Iris pigment epithelial cell (primary cell): ENCODE data around the gene CNDP2.
"Not testable (repeated sequence)": the region's sequence is repeated elsewhere in the genome, so short reads cannot be mapped to it uniquely, and the experiment has no call there.

Experiments used
- DNase-seq: peaks from one replicate; pipeline ENCODE4 v3.0.0-alpha.2; 2011; ENCODE audit warnings: low read depth

Gene CNDP2

DNA sequence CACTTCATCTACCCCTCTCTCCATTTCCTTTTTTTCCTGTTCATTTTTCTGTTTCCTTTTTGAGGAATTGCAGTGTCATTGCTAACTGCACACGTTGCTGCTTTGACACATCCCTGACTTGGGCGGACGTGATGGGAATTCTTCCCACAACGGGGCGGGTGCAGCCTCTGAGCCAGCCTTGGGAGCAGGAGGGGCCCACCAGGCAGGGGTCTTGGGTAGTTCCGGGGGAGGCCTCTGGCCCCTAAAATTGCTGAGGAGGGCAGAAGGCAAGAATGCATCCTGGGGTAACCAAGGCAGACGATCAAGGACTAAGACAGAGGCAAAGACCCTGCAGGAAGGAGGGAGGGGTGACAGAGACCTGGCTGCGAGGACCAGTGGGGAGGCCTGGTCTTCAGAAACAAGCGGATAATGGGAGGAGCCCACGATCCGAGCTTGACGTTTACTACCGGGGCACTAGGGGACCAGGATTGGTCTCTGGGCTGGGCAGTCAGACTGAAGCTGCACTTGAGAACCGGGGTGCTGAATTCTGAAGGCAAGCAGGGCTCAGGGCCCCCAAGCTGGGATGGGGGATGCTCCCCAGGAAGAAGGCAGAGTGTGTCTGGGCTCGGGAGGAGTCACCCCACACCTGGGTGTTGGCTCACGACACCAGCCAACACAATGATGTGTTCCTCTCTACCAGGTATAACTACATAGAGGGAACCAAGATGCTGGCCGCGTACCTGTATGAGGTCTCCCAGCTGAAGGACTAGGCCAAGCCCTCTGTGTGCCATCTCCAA, 23.3 kb downstream of the CNDP2 start:
- DNase-seq = no peak

DNA sequence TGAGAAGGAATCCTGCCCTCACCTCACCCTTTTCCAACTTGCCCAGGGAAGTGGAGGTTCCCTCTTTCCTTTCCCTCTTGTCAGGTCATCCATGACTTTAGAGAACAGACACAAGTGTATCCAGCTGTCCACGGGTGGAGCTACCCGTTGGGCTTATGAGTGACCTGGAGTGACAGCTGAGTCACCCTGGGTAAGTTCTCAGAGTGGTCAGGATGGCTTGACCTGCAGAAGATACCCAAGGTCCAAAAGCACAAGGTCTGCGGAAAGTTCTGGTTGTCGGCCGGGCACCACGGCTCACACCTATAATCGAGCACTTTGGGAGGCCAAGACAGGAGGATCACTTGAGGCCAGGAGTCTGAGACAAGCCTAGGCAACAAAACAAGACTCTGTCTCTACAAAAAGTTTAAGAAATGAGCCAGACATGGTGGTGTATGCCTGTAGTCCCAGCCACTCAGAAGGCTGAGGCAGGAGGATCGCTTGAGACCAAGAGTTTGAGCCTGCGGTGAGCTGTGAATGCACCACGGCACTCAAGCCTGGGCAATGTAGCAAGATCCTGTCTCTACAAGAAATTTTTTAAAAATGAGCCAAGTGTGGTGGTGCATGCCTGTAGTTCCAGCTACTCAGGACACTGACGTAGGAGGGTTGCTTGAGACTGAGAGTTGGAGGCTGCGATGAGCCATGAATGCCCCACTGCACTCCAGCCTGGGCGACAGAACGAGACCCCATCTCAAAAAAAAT, 24.1 kb downstream of the CNDP2 start:
- DNase-seq = no peak

DNA sequence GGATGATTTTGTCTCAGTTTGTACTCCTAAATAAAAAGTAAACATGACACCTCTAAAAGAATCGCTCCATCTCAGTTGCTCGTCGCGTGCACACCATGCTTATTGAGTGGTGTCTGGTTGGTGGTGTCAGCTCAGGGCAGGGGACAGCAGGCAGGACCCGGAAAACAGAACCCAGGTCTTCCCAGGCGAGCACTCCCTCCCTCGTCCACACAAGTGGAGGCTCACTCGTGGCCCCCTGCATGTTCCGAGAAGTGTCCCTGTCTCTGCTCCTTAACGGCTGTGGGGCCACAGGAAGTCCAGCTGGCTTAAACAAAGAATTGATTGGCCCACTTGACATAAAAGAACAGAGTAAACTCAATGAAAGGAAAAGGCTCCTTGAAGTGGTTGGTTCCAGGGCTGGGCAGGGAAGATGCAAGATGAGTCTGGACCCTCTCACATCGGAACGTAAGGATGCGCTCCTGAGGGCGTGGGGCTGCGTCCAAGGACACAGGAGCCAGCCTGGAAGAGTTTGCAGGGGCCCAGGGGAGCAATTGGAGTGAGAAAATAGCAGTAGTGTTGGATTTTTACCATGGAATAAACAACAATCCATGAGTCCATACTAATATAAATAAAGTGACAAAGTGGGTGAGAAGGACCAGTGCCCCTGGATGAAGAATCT, 25.0 kb downstream of the CNDP2 start:
- no peak for DNase-seq

DNA sequence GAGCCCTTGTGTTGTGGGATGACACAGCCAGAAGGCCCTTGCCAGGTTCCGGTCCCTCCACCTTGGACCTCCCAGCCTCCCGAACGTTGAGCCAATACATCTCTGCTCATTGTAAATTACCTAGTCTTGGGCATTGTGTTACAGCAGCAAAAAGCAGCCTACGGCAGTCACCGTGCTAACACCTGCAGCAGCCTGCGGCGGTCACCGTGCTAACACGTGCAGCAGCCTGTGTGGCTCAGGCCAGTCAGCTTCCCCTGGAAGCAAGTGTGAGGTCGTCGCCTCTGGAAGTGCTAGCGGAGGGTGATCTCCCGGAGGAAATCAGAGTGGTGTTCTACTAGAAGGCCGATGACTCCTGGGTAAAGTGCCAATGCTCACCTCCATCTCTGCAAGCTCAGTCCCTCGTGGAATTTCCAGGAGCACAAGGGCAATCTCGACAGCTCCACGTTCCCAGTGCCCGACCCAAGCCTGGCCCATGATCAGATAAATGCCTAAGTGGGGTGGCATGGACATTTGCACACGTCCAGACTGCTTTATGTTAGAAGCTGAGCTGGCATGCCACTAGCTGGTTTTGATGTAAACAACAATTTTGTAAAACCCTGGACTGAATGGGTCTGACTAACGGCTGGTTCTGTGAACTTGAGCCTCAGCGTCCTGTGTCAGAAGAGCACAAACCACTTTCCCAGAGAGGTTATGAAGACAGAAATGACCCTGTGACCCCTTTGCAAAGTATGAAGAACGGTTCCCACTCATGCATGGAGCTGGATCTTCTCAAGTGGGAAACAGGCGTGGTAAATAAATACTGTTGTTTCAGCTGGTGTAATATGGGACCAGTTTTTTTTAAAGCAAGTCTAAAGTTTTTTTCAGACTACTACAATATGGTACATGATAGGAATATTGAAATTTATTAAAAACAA, 26.7 kb downstream of the CNDP2 start:
- DNase-seq = no peak

DNA sequence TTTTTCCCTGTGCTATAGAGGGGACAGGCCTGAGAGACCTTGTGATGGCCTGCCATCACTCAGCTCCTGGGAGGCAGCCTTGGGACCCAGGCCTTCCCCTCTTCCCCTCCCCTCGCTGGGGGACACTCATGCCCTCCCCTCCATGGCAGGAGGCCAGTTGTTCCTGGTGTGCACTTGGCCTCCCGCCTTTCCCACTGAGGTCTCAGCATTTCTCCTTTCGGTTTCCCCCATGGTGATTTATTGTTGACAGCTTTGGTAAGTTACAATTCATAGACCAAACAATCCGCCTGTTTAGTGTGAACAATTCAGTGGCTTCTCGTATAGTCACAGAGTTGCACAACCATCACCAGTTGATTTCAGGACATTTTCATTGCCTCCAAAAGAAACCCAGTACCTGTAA, 27.9 kb downstream of the CNDP2 start:
- DNase-seq = no peak

DNA sequence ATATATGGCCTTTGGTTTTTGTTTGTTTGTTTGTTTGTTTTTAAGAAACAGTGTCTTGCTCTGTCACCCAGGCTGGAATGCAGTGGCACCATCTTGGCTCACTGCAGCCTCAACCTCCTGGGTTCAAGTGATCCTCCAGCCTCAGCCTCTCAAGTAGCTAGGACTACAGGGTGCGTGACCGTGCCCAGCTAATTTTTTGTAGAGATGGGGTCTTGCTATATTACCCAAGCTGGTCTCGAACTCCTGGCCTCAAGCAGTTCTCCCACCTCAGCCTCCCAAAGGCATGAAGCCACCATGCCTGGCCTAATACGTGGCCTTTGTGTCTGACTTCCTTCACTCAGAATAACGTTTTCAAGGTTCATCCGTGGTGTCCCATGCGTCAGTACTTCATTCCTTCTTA, 28.8 kb downstream of the CNDP2 start:
- DNase-seq = not testable (repeated sequence)

DNA sequence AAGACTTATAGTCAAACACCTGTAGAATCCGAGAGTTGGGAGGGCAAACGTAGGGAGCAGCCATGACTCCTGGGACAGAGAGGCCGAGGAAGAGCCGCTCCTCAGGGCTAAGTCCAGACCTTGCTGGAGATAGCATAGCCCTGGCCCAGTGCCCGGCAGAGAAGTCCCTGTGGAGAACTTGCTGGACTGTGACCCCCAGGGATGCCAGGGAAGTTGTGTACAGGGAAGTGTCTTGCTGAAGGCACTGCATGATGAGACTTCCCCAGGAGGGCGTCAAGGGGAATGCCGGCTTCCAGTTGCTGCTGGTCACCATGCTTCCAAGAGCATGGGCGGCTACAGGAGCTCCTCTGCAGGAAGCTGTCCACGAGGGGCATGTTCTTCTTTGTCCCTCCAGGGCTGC, 29.6 kb downstream of the CNDP2 start:
- DNase-seq = no peak

DNA sequence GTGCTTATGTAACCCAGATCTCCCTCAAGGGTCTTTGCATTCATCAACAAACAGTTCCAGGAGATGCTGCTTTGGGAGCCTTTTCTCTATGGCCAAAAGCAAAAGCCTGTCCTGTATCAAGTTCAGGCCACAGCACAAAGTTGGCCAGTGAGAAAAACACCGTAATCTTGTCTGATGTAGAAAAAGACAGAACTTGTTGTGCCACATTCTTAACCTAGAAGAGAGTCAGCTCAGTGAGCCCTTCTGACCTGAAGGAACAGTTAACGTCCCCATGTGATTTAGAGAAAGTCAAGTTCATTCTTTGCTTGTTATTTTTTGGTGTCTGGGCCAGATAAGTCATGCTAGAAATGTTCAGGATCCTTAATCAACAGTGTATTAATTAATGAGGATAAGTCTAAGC, 30.3 kb downstream of the CNDP2 start:
- DNase-seq = no peak

DNA sequence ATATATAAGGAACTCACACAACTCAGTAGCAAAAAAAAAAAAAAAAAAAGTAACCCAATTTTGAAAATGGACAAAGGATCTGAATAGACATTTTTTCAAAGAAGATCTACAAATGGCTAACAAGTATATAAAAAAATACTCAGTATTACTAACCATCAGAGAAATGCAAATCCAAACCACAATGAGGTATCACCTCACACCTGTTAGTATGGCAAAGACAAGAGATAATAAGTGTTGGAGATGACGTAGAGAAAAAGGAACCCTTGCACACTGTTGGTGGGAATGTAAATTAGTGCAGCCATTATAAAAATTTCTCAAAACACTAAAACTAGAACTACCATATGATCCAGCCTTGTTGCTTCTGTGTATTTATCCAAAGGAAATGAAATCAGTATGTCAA, 32.3 kb downstream of the CNDP2 start:
- DNase-seq = no peak

DNA sequence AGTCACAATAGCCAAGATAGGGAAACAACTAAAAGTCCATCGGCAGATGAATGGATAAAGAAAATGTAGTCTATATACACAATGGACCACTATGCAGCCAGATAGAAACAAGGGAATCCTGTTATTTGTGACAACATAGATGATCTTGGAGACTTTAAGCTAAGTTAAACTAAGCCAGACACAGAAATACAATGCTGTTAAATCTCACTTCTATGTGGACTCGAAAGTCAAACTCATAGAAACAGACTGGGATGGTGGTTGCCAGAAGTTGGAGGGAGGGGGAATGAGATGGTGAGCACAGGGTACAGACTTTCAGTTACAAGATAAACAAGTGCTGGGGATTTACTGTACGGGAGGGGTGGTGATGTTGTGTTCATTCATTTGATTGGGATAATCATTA, 32.8 kb downstream of the CNDP2 start:
- DNase-seq = no peak

DNA sequence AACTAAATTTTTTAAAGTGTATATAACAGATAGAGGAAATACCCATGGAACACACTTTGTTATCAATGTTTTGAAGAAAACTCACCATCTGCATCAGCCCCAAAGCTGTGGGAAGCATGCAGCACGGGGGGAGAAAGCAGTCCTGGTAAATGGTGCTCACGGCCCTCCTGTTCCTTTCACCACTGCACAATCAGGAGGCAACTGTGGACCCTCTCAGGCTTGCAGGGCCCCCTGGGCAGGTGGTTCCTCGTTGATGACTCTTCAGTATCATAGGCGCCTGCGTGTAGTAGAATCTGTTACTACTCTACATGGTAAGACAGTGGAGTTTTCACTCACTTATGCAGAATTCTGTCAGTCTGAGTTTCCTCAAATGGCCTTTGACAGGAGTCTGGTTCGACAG, 33.2 kb downstream of the CNDP2 start:
- no peak for DNase-seq

DNA sequence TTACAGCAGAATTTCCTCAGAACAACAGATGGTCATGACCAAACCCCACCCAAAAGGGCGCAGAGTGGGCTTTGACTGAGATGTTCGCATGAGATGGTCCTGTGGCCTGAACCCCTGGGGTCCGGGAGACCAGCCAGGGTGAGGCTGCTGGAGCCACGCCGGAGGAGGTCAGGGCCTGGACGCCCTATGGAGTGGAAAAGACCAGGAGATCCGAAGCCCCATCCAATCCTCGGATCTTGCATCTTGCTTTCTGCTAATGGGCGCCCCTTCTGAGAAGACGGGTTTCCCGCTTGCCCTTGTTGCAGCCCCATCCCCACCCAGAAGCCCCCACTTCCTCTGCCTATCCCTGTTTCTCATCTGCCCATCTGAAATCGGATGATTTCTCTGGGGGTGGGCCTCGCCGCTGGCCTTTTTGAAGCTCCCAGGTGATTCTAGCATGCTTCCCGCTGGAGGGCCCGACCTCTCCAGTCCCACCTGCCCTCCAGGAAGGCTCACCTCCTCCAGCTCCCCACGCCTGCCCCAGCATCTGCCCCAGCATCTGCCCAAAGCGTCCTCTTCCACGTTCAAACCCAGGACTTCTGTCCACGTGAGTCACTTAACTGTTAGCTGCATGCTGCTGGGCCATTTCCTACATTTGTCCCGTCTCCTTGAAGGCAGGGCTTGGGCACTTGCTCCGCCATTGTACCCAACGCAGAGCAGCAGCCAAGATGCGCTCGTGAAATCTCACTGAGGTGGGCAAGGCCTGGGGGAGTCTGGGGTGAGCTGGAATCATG, 33.8 kb downstream of the CNDP2 start:
- no peak for DNase-seq

DNA sequence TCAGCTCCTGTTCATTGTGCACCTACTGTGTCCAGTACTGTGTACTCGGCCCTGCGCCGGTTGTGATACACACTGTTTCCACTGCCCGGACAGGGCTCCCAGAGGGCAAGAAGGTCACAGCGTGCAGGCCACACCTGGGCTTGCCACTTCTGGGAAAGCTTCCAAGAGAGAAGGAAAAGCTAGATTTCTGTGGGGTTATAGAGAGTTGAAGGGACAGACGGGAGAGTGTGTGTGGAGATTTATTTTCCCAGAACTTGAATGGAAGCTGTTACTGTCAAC, 34.4 kb downstream of the CNDP2 start:
- no peak for DNase-seq

DNA sequence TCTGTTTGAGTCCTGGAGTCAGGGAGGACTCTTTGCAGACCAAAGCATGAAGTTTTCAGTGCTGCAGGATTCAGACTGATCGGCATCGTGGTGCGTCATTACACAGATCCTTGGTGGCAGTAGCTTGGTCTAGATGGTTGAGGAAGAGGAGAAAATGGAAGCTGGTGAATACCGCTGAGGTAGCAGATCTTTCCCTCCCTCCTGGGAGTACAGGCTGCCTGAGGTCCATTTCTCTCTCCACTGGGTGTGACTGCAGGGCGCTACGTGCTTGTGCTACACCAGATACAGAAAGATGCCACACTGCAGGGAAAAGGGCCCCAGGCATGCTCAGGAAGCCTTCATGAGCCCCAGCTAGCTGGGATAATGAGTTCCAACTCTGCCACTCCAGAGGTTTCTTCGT, 34.9 kb downstream of the CNDP2 start:
- no peak for DNase-seq

DNA sequence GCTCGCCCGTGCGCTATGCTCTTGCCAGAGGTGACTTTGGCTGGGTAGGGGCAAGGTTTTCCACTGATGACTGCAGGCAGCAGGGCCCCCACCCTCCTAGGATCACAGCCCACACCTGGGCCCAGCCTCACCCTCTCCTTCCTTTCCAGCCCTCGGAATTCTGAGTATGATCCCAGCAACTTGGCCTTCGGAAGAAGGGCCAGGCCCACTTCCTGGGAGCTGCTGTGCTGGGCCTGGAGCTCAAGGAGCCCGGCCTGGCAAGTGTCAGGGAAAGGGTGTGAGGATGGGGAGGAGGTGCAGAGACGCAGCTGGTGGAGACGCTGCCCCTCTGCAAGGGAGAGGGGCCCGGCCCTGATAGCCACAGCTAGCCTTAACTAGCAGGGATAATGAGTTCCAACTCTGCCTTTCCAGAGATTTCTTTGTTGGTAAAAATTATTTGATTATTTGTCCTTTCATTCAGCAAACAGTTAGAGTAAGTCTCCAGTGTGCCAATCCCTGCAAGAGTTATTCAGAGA, 36.4 kb downstream of the CNDP2 start:
- DNase-seq = no peak

DNA sequence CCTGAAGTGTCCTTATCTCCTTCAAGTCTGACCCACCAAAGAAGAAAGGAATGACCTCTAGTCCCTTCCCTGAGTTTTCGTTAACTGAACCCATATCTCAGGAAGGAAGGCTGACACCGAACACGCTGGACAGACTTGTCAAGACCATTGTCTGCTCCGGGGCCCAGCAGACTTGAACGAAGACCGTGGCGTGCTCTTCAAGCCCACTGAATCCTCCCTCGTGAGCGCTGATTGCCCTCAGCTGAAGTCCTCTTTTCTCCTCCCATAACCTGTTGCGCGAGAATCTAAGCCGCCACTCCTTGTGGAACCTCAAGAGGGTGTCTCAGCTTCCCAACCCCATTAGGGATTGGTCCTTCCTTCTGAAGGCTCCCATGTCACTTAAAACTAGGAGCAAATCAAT, 37.5 kb downstream of the CNDP2 start:
- no peak for DNase-seq

DNA sequence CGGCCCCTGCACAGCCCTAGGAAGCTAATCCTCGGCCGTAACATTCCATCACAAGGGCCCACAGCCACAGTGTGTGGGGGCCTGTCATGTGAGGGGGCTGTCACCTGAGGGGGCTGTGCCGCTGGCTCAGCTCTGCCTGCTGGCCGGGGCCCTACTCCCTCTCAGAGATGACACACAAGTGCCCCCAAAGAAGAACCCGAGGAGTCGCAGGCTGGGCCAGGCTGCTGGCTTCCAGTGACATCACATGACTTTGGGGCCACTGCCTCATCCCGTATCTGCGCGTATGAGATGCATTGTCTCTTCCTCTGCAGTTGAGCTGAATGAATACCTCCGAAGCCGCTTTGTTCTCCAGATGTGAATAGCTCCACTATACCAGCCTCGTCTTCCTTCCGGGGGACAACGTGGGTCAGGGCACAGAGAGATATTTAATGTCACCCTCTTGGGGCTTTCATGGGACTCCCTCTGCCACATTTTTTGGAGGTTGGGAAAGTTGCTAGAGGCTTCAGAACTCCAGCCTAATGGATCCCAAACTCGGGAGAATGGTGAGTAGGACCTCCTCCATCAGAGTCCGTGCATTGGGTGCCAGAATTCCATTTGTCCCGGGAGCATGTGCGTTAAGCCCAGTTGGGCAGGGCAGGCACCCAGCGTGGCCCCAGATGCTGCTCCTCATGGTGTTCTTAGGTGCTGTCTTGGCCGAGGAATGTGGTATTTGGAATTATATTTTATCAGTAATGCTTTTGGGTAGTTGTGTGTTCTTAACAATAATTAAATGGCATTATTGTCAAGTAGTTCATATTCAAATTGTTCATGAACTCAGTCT, 38.2 kb downstream of the CNDP2 start, which contains the start of gene CNDP1:
TSS of gene CNDP1 (plus strand) at position 351 of the 820 bp plus-strand sequence. CDS start at position 519, 168 bp downstream.
- no peak for DNase-seq

DNA sequence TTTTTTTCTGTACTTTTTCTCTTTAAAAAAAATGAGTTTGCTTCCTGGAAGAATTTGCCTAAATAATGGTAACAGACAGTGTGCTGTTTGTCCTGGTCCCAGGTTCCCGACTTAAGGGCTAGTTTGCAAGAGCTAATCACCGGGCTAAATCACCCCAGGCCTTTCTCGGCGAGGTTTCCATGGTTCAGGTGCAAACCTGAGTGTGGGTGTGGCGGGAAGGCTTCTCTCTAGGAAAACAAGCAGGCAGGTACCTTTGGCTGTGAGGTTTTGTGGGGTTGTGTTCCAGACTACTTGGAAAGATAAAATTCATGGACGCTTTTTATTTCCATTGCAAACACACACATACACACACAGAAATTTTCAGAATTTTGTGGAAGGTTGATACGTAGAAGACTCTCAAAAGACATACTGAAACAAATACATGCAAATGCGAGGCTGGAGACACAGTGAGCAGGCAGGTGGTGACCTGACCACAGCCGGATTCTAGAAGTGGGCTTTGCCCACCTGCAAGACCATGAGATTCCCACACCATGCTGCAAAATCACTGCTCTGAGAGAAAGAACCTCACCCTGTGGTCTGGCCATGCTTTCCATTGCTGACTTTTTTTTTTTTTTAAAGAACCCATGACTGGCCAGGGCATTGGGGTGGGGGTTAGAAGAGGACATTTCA, 39.0 kb downstream of the CNDP2 start:
- DNase-seq = no peak

DNA sequence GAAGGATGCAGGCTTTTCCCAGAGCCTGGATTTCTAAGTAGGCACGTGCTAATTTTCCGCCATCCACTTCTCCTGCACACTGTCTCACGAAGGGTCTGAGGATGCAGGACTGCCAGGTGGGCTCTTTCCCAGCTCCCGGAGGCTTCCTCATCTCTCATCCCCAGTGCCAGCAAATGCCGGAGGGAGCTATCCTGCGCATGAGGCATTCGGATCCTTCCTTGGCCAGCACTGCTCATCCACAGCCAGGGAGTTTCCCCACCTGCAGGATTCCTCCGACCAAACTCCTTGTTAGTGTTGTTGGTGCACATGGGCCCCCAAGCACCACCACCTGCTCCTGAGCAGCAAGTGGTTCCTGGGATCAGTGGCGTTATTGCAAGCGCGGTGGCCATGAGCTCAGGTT, 43.1 kb downstream of the CNDP2 start:
- no peak for DNase-seq
